SKM-1 (cell line): ENCODE results near the gene YIPF3.
"Not testable (repeated sequence)": the region's sequence is repeated elsewhere in the genome, so short reads cannot be mapped to it uniquely, and the experiment has no call there.

Experiments used
- DNase-seq: peaks from one replicate; lab custom pipeline; 2025; ENCODE audit not compliant: unreplicated experiment; lab: John Stamatoyannopoulos, UW

The YIPF3 gene

GRCh38 chr6:43467265-43467664, 49.5 kb downstream of the YIPF3 start:
- DNase-seq = not testable (repeated sequence)

GRCh38 chr6:43465948-43466347, 50.8 kb downstream of the YIPF3 start:
- no peak for DNase-seq

- DNase-seq = no peak
These were observed 52.4 kb downstream of the YIPF3 start for GRCh38 chr6:43464337-43464736.

GRCh38 chr6:43461936-43462335, 54.8 kb downstream of the YIPF3 start:
- DNase-seq = no peak
